Astrocyte (in vitro differentiated cells and primary cell): Measurements from ENCODE around the gene DENND2A.

Experiments used
- EZH2 ChIP-seq: IDR thresholded peaks from 2 replicates; pipeline ENCODE4 v1.6.1; 2012; ENCODE audit warnings: mild to moderate bottlenecking, low read length, inconsistent platforms; ENCODE audit not compliant: insufficient read depth
- TF ChIP-seq, protein P1 (sequence below): IDR thresholded peaks from 2 replicates; pipeline ENCODE4 v1.5.1; 2011; ENCODE audit warnings: low read depth, mild to moderate bottlenecking, inconsistent platforms, low read length, moderate library complexity; ENCODE audit not compliant: insufficient read depth

DNA sequence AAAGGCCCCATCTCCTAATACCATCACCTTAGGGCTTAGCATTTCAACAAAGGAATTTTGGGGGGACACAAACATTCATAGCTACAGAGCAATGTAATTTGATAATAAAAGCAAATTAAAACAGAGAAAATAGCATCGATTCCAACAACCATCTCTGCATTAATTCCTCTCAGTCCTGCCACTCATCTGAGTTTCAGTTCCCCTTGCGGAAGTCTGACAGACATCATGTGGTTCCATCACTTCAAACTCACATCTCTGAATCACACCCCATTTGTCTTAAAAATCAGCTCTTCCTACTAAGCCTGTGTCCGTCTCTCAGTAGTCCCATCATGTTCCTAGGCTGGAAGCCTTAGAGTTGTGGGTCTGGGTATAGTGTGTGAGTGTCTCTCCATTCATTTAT, 35.7 kb upstream of the DENND2A start:
- TF ChIP-seq, protein P1, sequence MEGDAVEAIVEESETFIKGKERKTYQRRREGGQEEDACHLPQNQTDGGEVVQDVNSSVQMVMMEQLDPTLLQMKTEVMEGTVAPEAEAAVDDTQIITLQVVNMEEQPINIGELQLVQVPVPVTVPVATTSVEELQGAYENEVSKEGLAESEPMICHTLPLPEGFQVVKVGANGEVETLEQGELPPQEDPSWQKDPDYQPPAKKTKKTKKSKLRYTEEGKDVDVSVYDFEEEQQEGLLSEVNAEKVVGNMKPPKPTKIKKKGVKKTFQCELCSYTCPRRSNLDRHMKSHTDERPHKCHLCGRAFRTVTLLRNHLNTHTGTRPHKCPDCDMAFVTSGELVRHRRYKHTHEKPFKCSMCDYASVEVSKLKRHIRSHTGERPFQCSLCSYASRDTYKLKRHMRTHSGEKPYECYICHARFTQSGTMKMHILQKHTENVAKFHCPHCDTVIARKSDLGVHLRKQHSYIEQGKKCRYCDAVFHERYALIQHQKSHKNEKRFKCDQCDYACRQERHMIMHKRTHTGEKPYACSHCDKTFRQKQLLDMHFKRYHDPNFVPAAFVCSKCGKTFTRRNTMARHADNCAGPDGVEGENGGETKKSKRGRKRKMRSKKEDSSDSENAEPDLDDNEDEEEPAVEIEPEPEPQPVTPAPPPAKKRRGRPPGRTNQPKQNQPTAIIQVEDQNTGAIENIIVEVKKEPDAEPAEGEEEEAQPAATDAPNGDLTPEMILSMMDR, result no peak
- no peak for TF ChIP-seq EZH2
